Forelimb muscle (tissue), 1 donor: Measurements from ENCODE around the gene MAP2K6. TPM values are rescaled to one million over a fixed set of nuclear protein-coding genes. Genes with fewer than 3 reads are reported as not detected.
"Not testable (repeated sequence)": the region's sequence is repeated elsewhere in the genome, so short reads cannot be mapped to it uniquely, and the experiment has no call there.

Experiments used
- DNase-seq: peaks from one replicate; pipeline ENCODE4 v3.0.0-alpha.2; 2013; ENCODE audit warnings: low read depth
- polyA plus RNA-seq: library from polyadenylated mRNA; unstranded; fragments of 120-200 nt; gene quantifications from one replicate; pipeline ENCODE4 v1.2.1, GENCODE V29; 2013; ENCODE audit not compliant: insufficient read length

Gene MAP2K6
- polyA plus RNA-seq, 1 donor = 16.4 TPM

DNA sequence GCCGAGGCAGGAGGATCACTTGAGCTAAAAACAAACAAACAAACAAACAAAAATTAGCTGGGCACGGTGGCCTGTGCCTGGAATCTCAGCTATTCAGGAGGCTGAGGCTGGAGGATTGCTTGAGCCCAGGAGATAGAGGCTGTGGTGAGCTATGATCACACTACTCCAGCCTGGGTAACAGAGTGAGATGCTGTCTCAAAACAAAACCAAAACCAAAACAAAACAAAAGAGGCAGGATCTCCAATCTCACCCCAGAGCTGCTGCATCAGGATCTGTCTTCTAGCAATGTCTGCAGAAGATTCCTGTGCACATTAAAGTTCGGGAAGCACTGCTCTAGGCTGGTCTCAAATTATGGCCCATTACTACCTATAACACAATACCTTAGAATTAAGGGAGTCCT is 43.1 kb downstream of the MAP2K6 start:
- DNase-seq = no peak

DNA sequence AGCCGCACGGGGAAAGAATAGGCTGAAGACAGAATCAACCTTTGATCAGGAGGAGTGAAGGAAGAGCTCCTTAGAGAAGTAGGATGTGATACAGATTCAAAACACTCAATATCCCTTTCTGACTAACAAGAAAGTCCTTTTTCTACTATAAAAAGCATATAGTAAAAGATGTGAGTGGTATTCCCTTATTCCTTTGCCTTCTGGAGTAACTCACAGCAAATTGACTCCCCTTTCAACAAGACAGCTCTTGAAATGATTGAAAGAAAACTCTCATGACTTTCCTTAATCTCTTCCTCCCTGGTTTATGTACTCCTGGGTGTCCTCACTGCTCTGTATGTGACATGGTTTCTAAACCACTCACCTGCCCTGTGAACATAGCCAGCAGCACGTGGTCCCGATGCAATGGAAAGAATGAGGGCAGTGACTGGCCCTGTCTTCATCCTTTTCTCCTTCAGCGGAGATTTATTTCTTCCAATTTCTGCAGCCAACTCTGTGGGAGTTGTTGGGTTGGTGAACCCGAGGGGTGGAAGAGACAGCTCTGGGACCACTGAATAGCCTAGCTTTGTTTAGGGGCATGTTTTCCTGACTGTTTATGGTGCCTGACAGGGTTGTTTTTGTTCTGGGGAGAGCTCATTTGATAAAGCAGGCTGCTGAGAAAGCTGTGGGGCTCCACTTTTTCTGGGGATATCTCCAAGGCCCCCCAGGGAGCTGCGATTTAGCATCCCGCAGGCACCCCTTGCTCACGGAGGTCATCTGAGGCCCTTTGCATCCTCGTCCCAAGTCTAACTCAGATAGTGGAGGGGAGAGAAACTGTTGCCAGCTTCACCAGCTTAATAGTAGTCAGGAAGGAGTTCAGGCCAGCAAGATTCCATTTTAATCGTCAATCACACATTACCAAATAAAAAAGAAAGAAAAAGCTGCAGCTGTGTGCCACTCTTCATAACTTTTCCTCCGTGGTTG is 46.7 kb downstream of the MAP2K6 start:
- DNase-seq = no peak

DNA sequence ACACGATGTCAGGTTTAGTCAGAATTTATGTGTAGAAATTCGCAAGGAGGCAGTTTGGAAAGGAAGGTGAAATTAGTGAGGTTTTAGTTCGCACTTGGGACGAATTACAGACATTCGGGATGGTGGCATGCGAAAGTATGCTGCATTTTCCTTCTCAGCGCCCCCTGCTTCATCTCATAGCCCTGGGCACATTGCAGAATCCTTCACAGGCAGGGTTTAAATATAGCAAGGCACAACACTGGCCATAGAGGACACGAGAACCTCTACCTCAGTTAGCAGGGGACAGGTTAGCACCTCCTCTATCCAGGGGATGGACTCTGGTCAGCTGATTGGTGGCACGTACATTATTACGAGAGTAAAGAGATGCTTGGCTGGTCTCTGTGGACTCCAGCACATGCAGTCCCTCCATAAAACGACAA is 47.5 kb downstream of the MAP2K6 start:
- DNase-seq = no peak

DNA sequence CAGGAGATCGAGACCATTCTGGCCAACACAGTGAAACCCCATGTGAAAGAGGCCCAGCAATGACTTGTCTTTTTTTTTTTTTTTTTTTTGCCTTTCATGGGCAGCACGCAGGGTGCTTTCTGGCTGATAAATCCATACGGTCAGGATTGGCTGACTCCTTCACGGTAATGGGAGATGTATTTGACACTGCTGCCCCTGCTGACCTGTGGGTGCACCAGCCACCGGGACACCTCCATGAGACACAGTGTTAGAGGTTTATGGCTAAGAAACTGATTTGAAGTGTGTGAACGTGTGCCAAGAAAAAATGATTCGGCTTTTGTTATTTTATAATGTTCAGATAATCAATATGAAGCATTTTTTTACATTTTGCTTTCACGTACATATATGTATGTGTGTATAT is 48.4 kb downstream of the MAP2K6 start:
- no peak for DNase-seq

DNA sequence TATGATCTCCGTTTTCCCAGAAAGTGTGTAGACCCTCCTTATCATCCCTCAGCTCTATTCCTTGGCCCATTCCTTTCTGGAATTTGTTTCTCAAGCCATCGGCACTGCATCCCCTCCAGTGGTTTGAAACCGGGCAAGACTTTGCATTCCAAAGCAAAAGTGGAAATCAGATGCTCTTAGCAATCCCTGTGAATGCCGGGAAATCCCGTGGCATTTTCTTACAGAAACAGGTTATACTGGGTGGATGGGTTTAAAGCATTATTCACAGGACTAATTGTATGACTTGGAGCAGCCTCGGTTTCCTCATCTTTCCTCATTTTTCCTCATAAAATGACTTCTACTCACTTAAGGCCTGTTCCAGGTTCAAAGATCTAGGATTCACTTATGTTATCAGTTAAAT is 52.0 kb downstream of the MAP2K6 start:
- no peak for DNase-seq

DNA sequence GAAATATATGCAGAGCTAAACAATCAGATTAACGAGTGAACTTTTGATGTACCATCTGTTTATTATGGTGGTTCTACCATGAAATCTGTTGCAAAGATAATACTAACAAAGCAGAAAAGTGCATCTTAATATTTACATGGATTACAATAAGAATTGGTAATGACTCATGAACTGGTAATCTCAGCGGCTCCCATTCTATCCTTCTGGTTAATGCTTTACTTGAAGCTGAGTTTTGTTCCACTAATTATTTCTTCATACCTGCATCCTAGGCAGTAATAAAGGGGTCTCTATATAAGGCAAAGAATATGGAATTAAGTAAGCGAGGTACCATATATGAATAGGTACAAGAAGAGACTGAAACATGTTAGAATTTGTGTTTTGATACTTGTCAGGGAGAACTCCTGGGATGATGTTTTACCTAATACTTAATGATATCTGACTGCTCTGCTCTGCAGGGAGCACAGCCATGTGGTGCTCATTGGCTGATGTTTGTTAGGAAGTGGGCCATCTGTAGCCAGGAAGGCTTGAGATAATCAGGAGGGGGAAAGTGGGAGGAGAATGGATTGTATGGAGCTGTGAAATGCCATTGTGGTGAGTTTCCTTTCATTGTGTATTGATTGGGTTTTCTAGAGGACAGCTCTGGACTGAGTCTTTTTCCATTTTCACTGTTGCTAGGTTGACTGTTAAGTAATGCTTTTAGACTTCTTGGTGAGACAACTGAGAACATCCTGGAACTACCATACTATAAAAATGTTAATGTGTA is 52.6 kb downstream of the MAP2K6 start:
- DNase-seq = no peak

DNA sequence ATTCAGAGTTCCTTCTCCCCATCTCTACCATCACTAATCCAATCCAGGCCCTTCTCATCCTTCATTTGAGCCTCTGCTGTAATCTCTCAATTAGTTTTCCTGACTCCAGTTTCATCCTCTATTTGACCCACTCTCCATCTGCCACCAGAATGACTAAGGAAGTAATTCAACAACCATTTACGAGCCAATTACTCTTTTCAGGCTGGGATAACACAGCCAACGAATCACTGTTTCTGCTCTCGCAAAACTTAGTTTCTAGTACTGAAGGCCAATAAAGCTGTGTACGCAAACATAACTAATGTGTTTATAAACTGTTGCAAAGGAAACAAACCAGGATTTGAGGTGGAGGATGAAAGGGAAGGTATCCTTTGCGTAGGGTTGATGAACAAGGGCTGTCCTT is 53.7 kb downstream of the MAP2K6 start:
- no peak for DNase-seq

DNA sequence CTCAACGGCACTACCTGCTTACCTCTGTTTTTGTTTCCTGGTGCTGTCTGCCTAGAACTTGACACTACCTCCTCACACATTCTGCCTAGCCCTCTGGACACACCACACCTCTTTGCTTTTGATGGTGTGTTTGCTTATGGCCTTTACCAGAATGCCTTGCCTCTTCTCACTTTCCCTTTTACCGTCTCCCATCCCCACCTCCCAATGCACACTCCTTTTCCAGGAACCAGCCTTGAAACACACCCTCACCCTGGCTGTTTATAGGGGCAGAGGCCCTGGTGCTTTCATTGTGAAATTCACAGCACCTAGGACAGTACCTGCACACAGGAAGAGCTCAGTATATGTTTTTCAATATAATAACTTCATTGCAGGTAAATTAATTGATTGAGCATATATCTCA is 56.2 kb downstream of the MAP2K6 start:
- no peak for DNase-seq

DNA sequence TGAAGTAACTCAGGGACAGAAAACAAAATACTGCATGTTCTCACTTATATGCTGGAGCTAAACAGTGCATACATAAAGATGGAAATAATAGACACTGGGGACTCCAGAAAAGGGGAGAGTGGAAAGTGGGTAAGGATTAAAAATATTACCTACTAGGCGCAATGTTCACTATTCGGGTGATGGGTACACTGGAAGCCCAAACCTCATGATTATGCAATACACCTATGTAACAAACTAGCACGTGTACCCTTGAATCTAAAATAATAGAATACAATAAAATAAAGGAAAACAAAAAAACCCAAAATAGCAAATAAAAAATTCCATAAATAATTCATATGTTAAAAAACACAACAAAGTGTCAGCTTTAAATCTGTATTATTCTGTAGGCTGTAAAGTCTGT is 56.9 kb downstream of the MAP2K6 start:
- DNase-seq = no peak

DNA sequence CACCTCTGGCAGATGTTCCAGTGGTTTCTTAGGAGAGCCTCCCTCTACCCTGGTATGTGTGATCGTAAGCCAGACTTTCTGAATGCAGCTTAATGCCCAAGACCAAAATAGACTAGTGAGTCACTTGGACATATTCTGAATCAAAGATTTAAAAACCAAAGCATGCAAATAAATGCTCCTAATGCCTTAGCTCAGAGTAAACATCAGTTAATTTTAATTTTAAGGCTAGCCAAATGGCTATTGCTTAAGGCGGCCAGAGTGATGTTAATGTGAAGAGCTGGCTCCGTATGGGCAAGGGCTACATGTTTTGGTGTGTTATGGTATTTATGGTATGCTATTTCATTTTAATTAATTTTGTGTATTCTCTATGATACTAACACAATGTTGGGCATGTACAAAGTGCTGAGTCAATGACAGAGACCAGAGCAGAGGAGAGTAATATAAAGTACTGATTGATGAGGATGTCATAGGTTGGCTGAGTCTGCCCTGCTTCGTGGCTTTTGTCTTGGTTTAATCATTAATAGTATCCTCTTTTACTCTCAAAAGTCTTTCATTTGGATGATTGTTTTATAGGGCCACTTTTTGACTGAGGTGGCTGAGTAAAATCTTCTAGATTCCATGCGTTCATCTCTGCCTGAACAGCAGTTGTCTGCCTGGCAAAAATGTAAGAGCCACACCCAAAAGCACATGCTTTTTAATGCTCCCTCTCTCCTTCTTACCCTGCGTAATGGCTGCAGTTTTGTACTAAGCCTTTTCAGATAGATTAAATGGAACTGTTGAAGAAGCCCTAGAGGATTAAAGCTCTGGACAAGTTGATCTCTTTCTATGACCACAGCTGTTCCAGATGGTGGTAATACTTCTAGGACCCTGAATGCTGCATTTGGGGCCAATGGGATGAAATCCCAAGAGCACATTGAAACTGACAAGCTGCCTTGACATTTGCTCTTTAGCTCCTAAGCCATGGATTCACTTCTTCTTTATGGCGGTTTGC is 59.6 kb downstream of the MAP2K6 start:
- no peak for DNase-seq

DNA sequence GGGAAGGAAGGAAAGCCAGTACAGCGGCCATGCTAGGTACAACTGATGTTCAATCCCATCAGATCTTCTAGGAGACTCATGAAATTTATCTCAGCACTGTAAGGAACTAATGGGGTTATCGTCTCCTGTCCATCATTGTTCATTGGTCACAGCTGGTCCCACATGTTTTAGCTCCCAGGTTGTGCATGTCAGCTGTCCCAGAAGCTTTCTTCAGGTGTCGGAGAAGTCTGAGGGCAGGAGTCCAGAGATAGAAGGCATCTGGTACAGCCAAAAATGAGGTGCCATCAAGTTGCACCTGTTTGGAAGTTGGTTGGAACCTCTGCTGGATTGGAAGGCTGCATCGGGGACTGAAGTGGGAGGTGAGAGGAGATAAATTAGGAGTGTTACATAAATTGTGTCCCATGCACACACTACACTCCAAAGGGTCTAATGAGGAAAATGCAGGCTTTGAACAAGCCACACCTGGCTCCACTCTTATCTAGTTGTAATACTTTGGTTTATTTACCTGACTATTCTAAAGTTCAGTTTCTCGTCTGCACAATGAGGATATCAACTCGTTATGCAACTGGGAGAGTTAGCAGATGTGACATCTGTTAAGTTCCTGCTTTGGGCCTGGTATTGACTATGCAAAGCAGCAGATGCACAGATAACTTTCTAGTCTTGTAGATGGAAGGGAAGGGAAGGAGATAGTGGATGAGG is 62.9 kb downstream of the MAP2K6 start:
- no peak for DNase-seq

DNA sequence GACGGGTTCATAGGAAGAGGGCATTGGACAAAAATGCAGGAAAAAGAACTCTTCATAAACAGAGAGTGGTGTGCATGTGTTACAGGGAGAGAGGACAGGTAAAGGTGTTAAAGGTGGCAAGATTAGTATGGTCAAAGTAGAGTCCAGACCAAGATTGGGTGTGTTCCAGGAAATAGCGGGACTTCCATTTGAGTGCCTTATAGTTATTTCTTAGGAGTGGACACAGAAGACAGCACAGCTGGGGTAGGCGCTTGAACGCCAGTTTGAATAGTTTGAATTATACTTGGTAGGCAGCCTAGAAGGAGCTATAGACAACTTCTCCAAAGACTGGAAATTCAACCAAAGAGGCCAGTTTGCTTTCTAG is 63.4 kb downstream of the MAP2K6 start:
- DNase-seq = no peak

DNA sequence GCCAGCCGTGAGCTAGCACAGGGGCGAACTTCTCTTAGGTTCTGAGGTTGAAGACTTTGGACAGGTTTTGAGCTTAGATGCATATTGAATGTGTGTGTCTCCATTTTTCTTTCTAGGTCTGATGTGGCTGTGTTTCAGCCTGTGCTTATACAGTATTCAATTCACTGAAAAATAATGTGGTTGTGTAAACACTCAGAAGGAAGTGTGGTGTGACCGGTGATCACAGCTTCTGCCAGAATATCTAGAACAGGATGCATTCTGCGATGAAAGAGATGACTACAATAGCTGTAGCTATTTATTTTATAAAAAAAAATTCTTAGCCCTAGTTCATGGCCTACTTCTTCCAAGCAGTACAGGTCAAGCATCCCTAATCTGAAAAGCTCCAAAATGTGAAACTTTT is 64.4 kb downstream of the MAP2K6 start:
- DNase-seq = no peak

DNA sequence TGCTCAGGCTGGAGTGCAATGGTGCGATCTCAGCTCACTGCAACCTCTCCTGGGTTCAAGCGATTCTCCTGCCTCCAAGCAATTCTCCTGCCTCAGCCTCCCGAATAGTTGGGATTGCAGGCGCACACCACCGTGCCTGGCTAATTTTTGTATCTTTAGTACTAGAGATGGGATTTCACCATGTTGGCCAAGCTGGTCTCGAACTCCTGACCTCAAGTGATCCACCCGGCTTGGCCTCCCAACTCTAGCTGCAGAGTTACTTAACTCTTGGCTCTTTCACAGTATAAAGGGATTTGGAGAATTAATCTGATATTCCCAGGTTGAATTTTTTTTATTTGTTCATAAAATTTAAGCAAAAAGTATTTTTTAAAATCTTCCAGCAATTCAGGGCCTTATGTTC is 65.3 kb downstream of the MAP2K6 start:
- not testable (repeated sequence) for DNase-seq

DNA sequence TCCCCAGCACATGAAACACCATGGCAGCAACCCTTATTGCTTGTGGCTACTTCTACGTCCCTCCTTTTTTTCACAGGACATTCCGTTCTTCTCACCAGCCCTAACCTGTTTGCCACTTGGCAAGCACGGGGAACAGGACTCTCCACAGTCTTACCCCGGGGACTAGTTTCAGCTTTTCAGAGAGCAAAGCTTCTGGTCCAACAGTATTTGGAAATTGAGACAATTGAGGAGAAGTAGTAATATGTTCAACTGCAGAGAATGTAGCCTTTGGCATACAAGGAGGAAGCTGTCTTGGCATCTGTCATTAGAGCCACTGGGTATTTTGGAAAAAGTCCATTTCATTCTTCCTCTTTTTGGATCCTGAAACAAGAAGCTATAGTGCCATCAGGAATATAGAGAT is 65.7 kb downstream of the MAP2K6 start:
- no peak for DNase-seq

DNA sequence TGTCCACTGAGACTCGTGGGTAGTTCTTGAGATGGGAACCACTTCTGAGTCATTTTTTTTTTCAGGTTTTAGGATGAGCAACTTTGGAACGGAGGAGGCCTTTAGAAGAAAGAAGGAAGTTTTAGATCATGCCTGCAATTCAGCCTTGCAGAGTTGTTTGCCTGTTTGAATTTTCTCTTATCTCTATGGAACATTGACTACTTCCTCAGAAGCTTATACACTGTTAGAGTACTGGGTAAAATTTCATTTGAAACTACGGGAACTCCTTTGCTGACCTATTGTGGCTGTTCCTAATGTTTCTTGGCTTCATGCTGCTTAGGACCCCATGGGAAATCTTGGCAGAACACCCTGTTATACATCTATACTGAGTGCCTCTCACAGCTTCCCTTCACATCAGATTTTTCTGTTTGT is 70.8 kb downstream of the MAP2K6 start:
- no peak for DNase-seq

DNA sequence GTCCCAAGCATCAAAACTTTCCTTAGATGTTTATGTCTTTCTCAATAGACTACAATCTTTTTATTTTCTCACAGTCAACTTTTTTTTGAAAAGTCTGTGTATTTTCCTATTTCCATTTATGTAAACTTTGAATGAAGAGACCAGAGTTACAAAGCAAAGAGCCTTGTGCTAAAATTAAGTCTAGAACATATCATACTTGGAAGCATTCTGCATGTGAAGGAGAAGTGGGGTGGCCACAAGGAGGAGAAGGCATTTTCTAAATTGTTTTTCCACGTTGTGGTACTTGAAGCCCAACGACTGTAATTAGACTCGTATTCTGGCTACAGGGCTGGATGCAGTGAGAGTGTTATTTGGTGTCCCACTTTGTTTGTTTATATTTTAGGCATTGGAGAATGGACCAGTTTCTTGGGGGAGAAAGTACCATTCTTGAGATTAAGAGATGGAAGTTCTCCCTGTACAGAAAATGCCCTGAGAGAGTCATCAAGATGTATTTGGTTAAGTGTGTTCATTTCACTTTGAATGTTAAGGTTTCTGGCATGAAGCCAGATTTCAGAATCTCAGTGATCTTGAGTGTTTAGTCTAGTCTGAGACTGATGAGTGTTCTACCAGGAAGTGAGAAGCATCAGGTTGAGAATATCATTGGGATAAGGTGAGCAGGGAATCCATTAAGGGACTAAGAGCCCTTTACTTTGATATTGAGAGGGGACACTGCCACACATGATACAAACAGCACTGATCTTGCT is 71.6 kb downstream of the MAP2K6 start:
- no peak for DNase-seq

DNA sequence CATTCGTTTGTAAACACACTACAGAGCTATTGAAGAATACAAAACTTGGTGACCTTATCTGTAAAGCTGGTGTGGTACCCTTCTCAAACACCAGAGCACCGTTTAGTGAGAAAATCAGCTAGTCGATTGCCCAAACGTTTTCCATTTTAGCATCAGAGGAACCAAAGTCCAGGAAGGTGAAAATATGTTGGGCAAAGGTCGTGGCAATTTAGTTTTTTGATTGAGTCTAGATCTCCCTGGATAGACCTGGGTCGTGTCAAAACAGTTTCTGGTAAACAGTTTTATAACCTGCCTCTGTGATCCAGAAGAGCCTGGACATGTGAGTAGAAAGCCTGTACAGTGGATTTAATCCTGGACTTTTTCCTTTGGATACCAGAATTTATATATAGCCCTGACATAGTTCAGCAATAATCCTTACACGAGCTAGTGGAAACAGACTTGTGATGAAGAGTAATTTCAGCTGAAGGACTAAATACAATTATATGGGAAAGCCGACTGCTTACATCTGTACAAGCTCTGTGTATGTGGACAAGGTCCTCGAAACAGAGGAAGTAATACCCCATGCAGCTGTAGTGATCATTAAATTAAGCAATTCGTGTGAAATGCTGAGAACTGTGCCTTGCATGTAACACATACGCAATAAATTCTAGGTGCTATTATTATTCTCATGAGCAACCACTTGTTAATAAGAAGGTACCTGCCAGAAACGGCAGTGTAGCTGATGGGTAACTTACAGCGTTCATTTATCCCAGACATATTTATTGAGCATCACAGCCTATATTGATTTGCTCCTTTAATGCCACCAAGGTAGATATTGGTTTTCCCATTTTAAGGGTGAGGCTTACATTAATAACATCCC is 72.5 kb downstream of the MAP2K6 start:
- no peak for DNase-seq

DNA sequence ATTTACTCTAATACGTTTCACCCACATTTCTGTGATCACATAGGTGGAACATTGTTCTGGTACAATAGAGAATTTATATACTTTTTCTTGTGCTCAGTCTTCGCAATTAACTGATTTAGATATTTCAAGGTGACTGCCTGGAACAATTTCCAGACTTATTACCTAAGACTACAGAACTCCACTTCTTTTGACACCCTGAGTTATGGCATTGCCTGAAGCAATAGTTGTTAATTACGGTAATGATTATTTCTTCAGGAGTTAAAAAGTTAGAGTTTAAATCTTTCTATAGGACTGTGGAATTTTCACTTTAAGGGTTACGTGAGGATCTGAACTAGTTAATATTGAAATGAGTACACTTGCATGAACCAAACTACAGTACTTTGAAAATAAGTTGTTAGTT is 74.8 kb downstream of the MAP2K6 start:
- no peak for DNase-seq
